Activated CD4-positive, alpha-beta T cell treated with anti-CD3 and anti-CD28 coated beads for 48 hours (primary cell): ENCODE results near the gene MIP.
"Not testable (repeated sequence)": the region's sequence is repeated elsewhere in the genome, so short reads cannot be mapped to it uniquely, and the experiment has no call there.

ENCODE experiments used
- DNase-seq: peaks from one replicate; pipeline ENCODE4 v3.0.0-alpha.2; 2020

Gene MIP

DNA sequence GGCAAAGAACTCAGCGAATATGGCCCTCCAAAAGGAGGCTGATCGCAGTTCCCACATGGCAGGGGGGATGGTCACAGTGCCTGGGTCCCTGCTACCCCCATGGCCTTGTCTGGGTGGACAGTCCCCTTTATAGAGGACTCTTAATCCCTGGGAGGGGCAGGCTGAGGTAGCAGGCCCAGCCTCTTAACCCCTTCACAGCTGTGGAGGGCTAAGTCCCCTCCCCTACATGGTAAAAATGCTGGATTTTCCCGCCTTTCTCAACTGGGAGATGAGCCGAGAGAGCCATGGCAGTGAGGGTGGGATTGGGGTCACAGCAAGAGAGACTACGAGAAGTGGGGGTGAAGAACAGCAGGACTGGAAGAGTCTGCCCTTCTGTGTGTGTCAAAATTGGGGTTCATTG, at the start of gene MIP:
TSS of gene MIP (minus strand) at position 101 of the 400 bp plus-strand sequence. CDS start at position 57, 44 bp downstream.
- DNase-seq, result no peak

DNA sequence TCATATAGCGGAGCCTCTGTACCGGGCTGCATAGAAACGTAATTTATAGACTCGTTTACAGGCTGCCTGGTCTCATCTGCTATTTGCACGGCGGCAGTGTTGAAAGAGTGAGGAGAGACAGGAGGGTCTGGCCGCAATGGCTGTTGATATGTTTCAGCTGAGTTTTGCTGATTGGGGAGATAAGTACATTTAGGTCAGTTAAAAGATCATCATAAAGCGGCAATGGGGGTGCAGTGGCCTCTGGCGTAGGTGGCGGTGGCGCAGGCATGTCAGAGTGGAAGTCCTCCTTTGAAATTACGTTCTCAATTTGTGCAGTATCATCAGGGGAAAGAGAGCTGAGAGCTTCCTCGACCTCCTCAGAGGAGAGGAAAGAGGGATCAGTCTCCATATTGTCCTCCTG, 45.4 kb upstream of the MIP start:
- not testable (repeated sequence) for DNase-seq

DNA sequence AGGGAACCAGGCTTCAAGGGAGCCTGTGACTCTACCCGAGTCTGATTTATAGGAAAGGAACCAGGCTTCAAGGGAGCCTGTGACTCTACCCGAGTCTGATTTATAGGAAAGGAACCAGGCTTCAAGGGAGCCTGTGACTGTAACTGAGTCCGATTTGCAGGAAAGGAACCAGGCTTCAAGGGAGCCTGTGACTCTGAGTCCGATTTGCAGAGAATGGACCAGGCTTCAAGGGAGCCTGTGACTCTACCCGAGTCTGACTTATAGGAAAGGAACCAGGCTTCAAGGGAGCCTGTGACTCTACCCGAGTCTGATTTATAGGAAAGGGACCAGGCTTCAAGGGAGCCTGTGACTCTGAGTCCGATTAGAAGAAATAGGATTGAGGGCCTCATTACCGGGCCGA, 45.0 kb upstream of the MIP start:
- DNase-seq, result not testable (repeated sequence)

DNA sequence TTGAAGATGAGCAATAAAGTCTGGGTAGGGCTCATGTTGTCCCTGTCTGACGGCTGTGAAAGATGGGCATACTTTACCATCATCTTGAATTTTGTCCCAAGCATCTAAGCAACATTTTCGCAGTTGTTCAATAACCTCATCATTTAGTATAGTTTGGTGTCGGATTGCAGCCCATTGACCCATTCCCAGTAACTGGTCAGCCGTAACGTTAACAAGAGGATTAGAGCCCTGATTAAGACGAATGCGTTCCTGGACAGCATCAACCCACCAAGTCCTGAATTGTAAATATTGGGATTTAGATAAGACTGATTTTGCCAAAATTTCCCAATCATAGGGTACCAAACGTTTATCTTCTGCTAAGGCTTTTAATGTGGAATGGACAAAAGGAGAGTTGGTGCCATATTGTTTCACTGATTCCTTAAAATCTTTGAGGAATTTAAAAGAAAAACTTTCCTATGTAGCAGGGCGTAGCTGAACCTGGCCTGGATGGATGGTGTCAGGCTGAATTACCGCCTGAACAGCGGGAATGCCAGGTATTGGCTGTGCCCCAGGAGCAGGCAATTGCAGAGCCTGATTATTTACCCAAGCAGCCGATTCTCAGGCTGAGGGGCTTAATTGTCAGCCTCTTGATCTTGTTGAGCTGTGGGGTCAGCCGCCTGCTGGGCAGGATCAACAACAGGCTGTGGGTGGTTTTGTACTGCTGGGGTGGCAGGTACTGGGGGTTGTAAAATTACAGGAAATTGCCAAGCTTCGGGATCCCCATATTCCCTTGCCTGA, 43.9 kb upstream of the MIP start:
- DNase-seq, result not testable (repeated sequence)

DNA sequence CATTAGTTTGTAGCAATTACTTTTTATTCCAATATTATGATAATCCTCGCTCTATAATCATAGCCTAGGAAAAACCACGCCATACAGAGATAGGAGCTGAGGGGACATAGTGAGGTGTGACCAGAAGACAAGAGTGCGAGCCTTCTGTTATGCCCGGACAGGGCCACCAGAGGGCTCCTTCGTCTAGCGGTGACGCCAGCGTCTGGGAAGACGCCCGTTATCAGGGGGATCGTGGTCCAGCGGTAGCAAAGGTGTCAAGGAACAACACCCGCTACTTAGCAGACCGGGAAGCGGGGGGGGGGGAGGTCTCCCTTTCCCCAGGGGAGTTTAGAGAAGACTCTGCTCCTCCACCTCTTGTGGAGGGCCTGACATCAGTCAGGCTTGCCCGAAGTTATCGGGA, 42.2 kb upstream of the MIP start:
- DNase-seq, result peak; percentile 78

DNA sequence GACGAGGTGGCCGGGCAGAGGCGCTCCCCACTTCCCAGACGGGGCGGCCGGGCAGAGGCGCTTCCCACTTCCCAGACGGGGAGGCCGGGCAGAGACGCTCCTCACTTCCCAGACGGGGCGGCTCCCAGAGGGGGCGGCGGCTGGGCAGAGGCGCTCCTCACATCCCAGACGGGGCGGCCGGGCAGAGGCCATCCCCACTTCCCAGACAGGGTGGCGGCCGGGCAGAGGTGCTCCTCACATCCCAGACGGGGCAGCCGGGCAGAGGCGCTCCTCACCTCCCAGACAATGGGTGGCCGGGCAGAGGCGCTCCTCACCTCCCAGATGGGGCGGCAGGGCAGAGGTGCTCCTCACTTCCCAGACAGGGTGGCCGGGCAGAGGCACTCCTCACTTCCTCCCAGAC, 40.0 kb upstream of the MIP start:
- DNase-seq, result not testable (repeated sequence)

DNA sequence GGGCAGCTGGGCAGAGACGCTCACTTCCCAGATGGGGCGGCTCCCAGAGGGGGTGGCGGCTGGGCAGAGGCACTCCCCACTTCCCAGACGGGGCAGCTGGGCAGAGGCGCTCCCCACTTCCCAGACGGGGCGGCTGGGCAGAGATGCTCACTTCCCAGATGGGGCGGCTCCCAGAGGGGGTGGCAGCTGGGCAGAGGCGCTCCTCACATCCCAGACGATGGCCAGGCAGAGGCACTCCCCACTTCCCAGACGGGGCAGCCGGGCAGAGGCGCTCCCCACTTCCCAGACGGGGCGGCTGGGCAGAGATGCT, 39.6 kb upstream of the MIP start:
- not testable (repeated sequence) for DNase-seq

DNA sequence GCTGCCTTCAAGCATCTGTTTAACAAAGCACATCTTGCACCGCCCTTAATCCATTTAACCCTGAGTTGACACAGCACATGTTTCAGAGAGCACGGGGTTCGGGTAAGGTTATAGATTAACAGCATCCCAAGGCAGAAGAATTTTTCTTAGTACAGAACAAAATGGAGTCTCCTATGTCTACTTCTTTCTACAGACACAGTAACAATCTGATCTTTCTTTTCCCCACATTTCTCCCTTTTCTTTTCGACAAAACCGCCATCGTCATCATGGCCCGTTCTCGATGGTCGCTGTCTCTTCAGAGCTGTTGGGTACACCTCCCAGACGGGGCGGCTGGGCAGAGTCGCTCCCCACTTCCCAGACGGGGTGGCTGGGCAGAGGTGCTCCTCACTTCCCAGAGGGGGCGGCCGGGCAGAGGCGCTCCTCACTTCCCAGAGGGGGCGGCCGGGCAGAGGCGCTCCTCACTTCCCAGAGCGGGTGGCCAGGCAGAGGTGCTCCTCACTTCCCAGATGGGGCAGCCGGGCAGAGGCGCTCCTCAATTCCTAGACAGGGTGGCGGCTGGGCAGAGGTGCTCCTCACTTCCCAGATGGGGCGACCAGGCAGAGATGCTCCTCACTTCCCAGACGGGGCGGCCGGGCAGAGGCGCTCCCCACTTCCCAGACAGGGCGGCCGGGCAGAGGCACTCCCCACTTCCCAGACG, 39.1 kb upstream of the MIP start:
- DNase-seq, result not testable (repeated sequence)

DNA sequence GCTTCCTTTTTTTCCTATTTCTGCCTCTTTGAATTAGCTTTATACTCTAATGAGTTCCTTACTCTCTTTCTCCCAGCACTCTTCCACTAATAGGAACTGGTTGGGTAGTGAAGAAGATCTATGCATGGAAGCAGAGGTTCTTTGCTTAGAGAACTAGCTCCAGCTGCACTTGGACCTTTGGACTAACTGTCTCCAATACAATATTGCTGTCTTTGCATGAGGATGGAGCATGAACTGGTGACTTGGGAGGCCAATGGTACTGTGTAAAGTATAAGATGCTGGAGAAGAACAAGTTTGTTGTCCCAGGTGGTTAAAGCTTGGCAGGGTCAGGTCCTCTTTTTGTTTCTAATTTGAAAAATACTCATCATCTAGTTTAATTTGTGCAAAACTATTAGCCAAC, 35.9 kb upstream of the MIP start:
- no peak for DNase-seq

DNA sequence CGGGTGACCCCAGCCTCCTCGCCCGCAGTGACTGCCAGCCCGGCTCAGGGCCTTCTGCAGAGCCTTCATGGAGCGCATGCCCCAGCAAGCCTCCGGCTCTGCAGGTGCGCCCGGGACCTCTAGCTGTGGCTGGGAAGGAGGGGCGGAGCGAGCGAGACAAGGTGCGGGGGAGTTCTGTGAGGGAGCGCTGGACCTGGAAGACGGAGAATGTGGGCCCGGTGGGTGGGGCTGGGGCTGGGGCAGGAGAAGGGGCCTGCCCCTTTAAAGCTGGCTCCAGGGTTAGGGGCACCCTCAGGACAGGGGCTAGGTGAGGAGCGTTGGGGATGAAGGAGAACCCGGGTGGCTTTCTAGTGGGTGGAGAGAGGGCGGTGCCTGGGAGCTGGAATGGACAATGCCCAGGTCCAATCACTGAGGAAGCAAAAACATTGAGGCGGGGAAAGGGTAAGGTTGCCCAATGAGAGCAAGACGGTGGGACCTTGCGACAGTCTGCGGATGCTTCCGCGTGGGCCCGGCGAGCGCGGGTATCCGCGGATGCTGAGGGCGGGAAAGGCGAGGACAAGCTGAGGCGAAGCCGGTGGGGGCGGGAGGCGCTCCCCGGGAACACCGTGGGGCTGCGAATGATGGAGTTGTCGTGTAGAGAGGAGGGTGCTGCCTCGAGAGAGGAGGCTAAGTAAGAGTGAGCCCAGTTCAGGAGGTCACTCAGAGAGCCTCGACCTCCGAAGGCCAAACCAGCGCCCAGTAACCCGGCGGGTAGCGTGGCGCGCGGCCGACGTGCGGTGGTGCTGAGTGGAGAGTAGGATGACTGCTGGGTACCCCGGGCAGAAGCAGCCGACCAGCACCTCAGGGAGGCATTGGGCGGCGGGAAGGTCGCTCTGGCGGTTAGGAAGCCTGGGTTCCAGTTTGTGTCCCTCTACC, 33.8 kb upstream of the MIP start, which contains the start of gene GLS2:
TSS of gene GLS2 (minus strand) at position 121 of the 915 bp plus-strand sequence. CDS start at position 78, 43 bp downstream.
- peak; percentile 77 for DNase-seq

DNA sequence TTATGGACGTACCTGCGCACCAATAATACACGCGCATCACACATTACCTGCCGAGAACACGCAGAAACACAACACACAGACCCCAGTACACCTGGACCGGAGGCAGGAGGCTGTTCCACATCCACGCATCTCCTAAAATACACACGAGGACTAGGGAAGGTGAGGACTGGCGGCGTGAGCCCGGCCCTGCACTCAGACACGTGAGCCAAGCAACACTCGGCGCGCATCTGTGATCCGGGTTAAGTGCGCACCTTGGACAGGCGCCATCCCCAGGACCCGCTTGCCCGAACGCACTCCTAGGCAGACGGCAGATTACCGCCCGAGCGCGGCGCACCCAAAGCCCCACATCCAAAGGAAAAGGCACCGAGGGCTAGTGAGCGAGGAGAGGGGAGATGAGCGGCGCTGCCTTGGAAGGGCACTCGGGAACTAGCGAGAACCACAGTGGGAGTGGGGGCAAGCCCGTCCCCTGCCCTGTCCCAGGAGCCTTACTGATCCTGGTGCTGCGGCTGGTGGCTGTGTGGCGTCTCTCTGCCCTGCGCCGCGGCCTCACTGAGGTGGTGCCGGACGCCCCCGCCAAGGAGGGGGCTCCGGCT, 33.1 kb upstream of the MIP start:
- DNase-seq, result peak; percentile 50

DNA sequence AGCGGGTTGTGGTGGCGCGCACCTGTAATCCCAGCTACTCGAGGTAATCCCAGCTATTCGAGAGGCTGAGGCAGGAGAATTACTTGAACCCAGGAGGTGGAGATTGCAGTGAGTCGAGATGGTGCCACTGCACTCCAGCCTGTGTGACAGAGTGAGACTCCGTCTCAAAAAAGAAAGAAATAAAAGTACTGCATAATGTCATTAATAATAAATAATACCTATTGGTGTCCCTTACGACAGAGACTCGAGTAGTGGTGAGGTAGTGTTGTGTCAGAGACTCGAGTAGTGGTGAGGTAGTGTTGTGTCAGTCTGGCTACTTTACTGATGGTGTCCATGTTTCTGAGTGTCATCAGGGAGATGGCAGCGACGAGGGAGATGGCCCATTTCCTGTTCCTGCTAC, 32.2 kb upstream of the MIP start:
- DNase-seq, result no peak

DNA sequence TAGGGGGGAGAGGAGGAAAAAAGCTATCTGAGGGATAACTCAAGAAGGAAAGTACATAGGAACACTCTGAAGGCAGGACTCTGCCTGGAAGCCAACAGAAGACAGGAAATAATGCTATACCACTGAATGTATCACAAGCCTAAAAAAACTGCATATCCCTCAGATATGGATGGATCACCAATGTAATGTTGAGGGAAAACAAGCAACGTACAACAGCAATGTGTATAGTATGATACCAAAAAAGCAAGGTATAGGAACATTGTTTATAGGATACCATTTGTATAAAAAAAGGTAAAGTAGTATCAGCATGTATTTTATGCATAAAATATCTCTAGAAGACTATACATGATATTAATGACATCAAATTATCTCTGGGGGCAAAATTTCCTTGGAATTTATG, 30.1 kb upstream of the MIP start:
- no peak for DNase-seq

DNA sequence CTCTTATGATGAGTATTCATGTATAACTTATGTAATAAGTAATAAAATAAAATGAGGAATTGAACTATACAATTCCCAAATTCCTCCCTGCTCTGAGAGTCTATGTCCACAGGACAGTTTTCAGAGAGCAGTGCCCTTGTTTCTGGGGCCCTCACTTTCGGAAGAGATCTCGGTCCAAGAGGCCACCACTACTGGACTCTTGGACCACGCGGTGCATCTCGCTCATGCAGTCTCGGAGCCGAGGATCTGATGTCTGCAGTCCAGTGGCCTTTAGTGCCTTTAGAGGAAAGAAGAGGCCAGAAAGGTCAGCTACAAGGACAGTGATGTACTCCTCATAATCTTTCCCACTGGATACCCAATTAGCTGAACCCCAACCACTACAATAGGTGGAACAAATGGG, 25.2 kb upstream of the MIP start:
- no peak for DNase-seq

DNA sequence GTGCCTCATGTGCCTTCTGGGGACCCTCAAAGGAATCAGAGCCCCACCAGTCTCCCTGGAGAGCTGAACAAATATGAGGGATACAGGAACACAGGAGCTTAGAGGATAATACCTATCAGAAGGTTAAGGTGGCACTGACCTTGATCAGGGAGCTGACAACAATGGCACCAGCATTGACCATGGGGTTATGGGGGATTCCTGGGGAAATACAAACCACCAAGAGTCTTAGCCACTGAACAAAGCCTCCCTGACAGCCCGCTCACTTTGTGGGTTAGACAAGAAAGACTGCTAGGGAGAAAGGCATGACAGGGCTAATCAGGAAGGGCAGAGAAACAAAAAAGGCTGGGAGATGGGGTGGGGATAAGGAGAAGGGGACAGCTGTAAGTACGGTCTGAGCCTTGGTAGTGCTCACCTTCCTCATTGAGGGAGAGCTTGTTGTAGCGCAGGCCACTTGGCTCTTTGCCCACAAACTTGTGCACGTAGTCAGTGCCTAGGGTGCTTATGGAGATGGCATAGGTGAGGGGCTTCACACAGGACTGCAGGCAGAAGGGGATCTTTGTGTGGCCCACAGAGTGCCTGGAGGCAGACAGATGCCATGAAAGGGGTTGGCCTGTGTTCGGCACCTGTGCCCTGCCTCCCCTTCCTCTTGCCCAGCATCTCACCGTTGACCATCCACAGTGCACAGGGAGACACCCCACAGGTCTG, 23.2 kb upstream of the MIP start:
- no peak for DNase-seq

DNA sequence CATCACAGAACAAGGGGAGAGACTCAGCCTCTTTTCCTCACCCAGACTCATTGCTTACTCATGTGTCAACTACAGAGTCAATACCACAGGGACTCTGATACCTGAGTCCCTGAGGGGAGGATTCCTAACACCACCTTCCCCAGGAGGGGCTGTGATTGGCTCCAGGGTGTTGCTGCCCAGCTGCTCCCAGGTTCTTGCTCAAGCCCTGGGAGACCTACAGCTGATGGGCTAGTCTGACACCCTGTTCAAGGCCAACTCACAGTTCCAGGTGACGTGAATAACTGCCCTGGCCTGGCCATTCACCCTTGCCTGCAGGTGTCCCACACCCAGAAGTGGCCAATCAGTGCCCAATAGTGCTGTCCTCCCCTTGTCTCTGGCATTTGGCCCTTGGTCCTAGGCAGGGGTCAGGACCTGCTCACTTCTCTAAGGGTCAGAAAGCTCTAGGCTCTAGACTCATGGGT, 22.5 kb upstream of the MIP start:
- no peak for DNase-seq

DNA sequence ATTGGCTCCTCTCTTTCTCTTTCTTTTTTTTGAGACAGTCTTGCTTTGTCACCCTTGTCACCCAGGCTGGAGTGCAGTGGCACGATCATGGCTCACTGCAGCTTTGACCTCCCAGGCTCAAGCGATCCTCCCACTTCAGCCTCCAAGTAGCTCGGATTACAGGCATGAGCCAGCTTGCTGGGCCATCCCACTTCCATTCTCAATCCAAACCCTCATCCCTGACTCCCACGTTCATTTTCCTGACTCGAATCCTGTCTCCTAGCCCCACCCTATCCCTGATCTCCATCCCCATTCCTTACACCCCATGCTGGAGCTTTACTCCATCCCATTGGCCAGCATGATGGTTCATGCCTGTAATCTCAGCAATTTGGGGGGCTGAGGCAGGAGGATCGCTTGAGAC, 21.7 kb upstream of the MIP start:
- DNase-seq, result no peak

DNA sequence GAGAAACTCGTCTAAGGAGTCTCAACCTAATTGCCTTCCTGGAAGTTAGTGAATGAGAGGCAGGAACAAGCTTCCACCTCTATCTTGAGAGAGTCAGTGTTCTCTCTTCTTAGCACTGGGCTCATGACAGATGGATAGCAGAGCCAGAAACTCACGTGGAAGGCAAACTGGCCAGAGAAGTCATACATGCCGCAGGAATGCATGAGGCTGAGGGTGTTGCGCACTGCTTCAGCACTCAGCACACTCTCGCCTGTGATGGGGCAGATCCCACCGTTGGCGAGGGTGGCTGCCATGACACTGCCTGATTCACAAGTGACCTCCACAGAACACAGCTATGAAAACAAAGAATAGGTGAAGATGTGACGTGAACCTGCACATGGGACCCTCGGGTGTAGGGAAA, 19.9 kb upstream of the MIP start:
- no peak for DNase-seq

DNA sequence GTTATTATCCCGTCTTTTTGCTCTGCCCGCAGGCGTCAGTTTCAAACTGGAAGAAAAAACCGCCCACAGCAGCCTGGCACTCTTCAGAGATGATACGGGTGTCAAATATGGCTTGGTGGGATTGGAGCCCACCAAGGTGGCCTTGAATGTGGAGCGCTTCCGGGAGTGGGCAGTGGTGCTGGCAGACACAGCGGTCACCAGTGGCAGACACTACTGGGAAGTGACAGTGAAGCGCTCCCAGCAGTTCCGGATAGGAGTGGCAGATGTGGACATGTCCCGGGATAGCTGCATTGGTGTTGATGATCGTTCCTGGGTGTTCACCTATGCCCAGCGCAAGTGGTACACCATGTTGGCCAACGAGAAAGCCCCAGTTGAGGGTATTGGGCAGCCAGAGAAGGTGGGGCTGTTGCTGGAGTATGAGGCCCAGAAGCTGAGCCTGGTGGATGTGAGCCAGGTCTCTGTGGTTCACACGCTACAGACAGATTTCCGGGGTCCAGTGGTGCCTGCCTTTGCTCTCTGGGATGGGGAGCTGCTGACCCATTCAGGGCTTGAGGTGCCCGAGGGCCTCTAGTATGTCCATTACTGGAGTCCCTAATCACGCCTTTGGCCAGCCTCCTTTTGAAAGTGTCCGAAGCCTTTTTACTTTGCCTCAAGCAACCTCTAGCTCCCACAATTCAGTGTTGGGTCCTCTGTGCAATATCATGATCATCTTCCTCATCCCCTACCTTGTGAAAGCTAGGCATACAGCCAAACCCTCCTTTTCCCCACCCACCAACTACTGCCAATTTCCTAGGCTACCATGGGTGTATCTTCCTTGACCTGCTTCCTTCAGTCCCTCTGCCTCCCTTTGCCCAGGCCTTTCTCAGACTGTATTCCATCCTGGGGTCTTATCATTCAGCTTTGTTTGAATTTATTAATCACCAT, 14.8 kb upstream of the MIP start:
- peak; percentile 9 for DNase-seq

DNA sequence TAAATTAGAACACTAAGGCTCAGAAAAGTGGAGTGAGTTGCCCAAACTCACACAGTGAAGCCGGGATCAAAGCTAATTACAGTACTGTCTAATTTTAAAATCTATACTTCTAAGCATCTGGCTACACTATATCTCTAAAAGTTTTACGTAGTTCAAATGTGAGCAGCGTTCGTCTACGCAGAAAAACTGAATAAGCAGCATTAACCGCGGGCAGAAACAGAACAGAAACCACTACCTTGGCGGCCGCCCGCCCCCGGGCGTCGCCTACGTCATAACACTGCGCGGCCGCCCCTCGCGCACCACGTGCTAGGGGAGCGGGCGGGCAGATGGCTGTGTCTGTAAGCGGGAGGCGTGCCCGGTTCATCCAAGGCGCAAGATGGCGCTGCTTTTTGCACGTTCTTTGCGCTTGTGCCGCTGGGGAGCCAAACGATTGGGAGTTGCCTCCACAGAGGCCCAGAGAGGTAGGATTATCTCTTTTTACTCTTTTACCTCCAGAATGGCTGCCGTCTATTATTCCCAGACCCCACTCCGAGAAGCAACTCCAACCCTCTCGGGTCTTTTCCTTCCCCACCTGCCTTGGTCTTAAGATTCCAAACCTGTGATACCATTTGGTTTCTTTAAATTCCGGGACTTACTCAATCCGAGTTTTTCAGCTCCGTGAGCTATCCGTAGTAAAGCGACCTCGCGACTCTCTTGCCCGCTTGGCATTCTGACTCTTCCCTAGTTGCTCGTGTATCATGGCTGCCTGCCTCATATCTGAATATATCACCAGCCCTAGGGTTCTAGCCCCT, 14.0 kb upstream of the MIP start, which contains the start of gene SPRYD4:
TSS of gene SPRYD4 (plus strand) at position 363 of the 791 bp plus-strand sequence. CDS start at position 377, 14 bp downstream.
- DNase-seq, result peak; percentile 95
